Measurements from ENCODE around the gene TMEM63B.
"Not testable (repeated sequence)": the region's sequence is repeated elsewhere in the genome, so short reads cannot be mapped to it uniquely, and the experiment has no call there.

The TMEM63B gene

GRCh38 chr6:44094403-44095242 lies 32.7 kb upstream of the TMEM63B start:
- no peak for DNase-seq (ENCODE audit: low read depth)

GRCh38 chr6:44095243-44095623 lies 32.1 kb upstream of the TMEM63B start:
- DNase-seq (ENCODE audit: low read depth) = not testable (repeated sequence)

- peak; percentile 58 for DNase-seq (ENCODE audit: low read depth)
These were observed 30.7 kb upstream of the TMEM63B start for GRCh38 chr6:44096612-44097011.

- DNase-seq (ENCODE audit: low read depth) = no peak
These were observed 29.5 kb upstream of the TMEM63B start for GRCh38 chr6:44097782-44098317.

GRCh38 chr6:44099192-44099591 lies 28.2 kb upstream of the TMEM63B start:
- DNase-seq (ENCODE audit: low read depth) = no peak

GRCh38 chr6:44100088-44100550 lies 27.2 kb upstream of the TMEM63B start:
- DNase-seq (ENCODE audit: low read depth) = peak; percentile 20

- DNase-seq (ENCODE audit: low read depth) = no peak
These were observed 25.5 kb upstream of the TMEM63B start for GRCh38 chr6:44101832-44102231.

GRCh38 chr6:44102527-44102926 lies 24.8 kb upstream of the TMEM63B start:
- no peak for DNase-seq (ENCODE audit: low read depth)

GRCh38 chr6:44104481-44105021 lies 22.8 kb upstream of the TMEM63B start:
- DNase-seq (ENCODE audit: low read depth) = no peak

- DNase-seq (ENCODE audit: low read depth) = no peak
These were observed 22.2 kb upstream of the TMEM63B start for GRCh38 chr6:44105146-44105545.

- DNase-seq (ENCODE audit: low read depth) = peak; percentile 31
These were observed 21.2 kb upstream of the TMEM63B start for GRCh38 chr6:44105993-44106740.

- no peak for DNase-seq (ENCODE audit: low read depth)
These were observed 20.3 kb upstream of the TMEM63B start for GRCh38 chr6:44107017-44107416.

GRCh38 chr6:44108471-44108870 lies 18.9 kb upstream of the TMEM63B start:
- no peak for DNase-seq (ENCODE audit: low read depth)

- no peak for DNase-seq (ENCODE audit: low read depth)
These were observed 18.1 kb upstream of the TMEM63B start for GRCh38 chr6:44109212-44109611.

- no peak for DNase-seq (ENCODE audit: low read depth)
These were observed 17.2 kb upstream of the TMEM63B start for GRCh38 chr6:44110005-44110676.

- DNase-seq (ENCODE audit: low read depth) = no peak
These were observed 16.4 kb upstream of the TMEM63B start for GRCh38 chr6:44110966-44111365.

GRCh38 chr6:44111434-44112417 lies 15.6 kb upstream of the TMEM63B start:
- no peak for DNase-seq (ENCODE audit: low read depth)

GRCh38 chr6:44113414-44113813 lies 13.9 kb upstream of the TMEM63B start:
- no peak for DNase-seq (ENCODE audit: low read depth)

GRCh38 chr6:44115866-44116265 lies 11.5 kb upstream of the TMEM63B start:
- no peak for DNase-seq (ENCODE audit: low read depth)

- DNase-seq (ENCODE audit: low read depth) = peak; percentile 77
These were observed 10.5 kb upstream of the TMEM63B start for GRCh38 chr6:44116641-44117382.

All from fibroblast of gingiva (primary cell).